ENCODE data around the gene CEACAM3.

The CEACAM3 gene

GRCh38 chr19:41844601-41845000 lies 48.2 kb downstream of the CEACAM3 start, which contains the start of gene LYPD4:
Gene LYPD4, minus strand, starts transcription at chr19:41844683. Its CDS starts 5,398 bp downstream, at chr19:41839285.
- DNase-seq (ENCODE audit: low read depth): no peak

GRCh38 chr19:41845001-41845050 lies 48.4 kb downstream of the CEACAM3 start, which contains the start of gene DMRTC2:
Gene DMRTC2, plus strand, starts transcription at chr19:41845042. Its CDS starts 2,387 bp downstream, at chr19:41847429.
- DNase-seq (ENCODE audit: low read depth): no peak

- DNase-seq (ENCODE audit: low read depth): no peak
Observed at GRCh38 chr19:41845051-41845590, 48.7 kb downstream of the CEACAM3 start.

DNA sequence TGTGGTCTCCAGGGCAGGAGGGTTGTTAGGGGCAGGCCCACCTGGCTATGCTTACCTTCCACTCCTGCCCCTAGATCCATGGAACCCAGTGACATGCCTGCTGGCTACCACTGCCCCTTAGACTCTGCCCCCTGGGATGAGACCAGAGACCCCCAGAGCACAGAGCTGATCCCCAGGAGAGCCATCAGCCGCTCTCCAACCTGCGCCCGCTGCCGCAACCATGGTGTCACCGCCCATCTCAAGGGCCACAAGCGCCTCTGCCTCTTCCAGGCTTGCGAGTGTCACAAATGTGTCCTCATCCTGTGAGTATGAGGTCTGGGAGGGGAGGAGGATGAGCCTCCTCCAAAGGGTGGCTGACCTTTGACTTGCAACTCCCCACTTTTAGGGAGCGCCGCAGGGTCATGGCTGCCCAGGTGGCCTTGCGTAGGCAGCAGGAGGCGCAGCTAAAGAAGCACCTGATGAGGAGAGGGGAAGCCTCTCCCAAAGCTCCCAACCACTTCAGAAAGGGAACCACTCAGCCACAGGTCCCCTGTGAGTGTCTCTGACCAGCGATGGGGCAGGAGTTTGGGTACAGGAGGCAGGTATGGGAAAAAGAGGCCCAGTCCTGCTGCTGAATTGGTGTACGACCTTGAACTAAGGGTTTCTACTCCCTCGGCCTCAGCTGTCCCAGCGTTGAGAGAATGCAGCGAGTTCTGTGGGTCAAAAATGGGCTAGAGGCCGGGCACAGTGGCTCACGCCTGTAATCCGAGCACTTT lies 51.1 kb downstream of the CEACAM3 start:
- DNase-seq (ENCODE audit: low read depth): no peak

- DNase-seq (ENCODE audit: low read depth): no peak
Observed at GRCh38 chr19:41848666-41849065, 52.3 kb downstream of the CEACAM3 start.

- DNase-seq (ENCODE audit: low read depth): no peak
Observed at GRCh38 chr19:41849067-41849466, 52.7 kb downstream of the CEACAM3 start.

- no peak for DNase-seq (ENCODE audit: low read depth)
Observed at GRCh38 chr19:41850381-41850780, 54.0 kb downstream of the CEACAM3 start.

DNA sequence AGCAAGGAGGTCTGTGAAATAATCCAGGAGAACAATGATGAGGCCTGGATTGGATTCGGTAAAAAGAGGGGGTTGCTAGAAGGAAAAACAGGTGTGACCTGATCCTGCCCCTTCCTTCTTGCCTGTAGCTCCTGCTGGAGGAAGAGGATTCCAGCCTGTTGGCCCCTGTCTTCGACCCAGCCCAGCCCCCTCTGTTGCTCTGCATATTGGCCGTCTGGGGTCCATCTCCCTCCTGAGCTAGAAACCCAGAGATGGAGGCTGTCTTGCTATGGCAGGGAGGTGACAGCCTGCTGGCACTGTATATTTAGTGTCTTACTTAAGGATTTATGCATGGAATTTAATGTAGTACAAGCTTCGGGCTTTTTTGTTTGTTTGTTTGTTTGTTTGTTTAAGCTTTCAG lies 55.1 kb downstream of the CEACAM3 start:
- no peak for DNase-seq (ENCODE audit: low read depth)

DNA sequence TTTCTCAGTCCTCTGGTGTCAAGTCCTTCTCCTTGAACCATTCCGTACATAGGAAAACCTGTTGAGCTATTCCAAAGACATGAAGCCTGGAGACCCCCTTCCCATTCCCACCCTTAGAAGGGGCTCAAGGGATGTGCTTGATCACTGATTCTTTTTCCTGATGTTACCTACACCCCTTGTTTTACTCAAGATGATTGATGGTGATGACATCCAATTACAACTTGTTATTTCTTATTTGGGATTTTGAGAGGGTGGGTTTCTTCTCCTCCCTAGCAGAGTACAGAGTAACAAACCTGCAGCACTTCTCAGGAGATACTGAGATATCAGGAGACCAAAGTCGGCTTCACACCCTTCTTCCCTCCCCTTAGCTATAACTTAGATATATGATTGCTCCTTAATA lies 57.0 kb downstream of the CEACAM3 start:
- no peak for DNase-seq (ENCODE audit: low read depth)

GRCh38 chr19:41853768-41854167 lies 57.4 kb downstream of the CEACAM3 start:
- DNase-seq (ENCODE audit: low read depth): no peak

DNA sequence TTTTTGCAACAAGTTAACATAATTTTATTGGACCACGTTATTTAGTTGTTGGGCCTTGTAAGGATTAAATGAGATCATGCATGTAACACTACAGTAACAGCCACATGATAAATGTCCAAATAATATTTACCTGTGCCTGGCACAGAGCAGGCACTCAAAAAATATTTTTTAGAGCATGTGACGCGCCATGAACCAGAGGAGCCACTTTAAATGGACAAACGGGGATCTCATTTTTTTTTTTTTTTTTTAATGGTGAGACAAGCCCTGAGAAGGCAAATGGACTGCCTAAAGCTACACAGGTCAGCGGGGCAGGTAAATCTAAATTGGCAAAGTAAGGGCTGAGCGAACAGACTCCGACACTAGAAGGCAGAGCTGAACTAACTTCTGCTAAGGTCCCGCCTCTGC lies 62.8 kb downstream of the CEACAM3 start:
- no peak for DNase-seq (ENCODE audit: low read depth)

- peak; percentile 97 for DNase-seq (ENCODE audit: low read depth)
Observed at GRCh38 chr19:41859618-41860418, 63.4 kb downstream of the CEACAM3 start, which contains the start of gene RPS19. Gene RPS19, plus strand, starts transcription at chr19:41860255. Its CDS starts 520 bp downstream, at chr19:41860775.

DNA sequence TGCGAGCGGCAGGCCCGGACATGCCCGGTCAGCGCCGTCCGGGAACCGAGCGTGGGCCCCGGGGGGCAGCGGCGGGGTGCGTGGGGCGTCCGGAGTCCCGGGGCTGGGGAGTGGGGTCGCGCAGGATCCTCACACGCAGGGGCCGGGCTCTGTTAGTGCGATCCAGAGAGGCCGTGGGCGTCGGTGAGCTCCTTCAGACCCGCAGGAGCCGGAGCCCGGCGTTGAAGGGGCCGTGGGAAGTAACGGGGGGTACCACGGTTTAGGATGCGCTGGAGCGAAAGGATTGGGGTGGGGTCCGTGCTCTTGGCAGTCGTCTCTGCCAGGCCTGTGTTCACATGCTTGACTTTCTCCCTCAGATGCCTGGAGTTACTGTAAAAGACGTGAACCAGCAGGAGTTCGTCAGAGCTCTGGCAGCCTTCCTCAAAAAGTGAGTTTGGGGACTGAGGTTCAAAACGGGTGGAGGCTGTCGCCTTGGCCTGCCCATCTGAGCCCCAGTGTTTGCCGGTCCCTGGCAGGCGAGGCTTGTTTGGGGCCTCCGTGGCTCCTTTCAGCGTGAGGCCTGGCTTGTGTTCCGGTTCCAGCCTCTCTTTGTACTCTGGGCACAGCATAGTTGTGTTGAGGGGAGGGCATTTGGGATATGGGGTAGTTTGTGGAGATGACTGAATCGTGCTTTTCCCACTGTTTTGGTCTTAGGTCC lies 64.2 kb downstream of the CEACAM3 start:
- DNase-seq (ENCODE audit: low read depth): no peak
